ENCODE data around the gene MAT2B. TPM values are rescaled to one million over a fixed set of nuclear protein-coding genes. Genes with fewer than 3 reads are reported as not detected.

Gene MAT2B
- total RNA-seq, 1 experiment from 2014 or later = 66.2 TPM

DNA sequence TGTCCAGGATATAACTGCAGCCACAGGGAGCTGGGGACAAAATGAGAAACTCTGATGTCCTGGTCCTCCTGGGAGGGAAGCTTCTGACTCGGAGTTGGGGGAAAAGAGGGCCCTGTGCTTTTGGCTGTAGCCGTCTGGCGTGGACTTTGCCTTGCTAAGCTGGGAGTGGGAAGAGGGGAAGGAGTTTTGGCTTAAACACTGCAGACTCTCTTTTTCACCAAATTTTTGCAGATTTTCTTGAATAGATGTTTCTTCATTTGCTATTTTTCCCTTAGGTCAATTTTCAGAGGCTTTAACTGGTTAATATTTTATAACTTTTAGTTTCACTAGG is 15.7 kb upstream of the MAT2B start:
- intact Hi-C loops (cut with micrococcal nuclease; ENCODE audit: unreplicated experiment) = no loop called here
- Histone ChIP-seq H3K4me2 (no peak overlapping the region), H3K79me2 (ENCODE audit: low read depth) (no peaks in the 10 kb centered on the region), H3K9me3 (ENCODE audit: insufficient read depth, low read depth) (no peaks in the 10 kb centered on the region), H2AFZ (no peak overlapping the region), H3K27me3 (ENCODE audit: insufficient read depth, low read depth) (no peaks in the 10 kb centered on the region), H3K9me2 (ENCODE audit: insufficient read depth) (no peaks in the 10 kb centered on the region), H4K20me1 (ENCODE audit: insufficient read depth) (no peaks in the 10 kb centered on the region), H3K4me3 (no peak overlapping the region), H3K27ac (no peak overlapping the region), H3K4me1 (replicated peaks; ENCODE audit: insufficient read depth) (no peaks in the 10 kb centered on the region), H3K36me3 (ENCODE audit: low read depth) (peaks cover 15% of the 10 kb centered on the region; the same call in 1 of the 2 replicates), H3F3A (ENCODE audit: insufficient read depth, low read depth) (peaks cover 9% of the 10 kb centered on the region; the same call in 1 of the 2 replicates)
- CTCF ChIA-PET = no interaction called here
- no peak for DNase-seq
- BruUV-seq (replicated peaks) = no TSS peak
- TF ChIP-seq, protein P1, sequence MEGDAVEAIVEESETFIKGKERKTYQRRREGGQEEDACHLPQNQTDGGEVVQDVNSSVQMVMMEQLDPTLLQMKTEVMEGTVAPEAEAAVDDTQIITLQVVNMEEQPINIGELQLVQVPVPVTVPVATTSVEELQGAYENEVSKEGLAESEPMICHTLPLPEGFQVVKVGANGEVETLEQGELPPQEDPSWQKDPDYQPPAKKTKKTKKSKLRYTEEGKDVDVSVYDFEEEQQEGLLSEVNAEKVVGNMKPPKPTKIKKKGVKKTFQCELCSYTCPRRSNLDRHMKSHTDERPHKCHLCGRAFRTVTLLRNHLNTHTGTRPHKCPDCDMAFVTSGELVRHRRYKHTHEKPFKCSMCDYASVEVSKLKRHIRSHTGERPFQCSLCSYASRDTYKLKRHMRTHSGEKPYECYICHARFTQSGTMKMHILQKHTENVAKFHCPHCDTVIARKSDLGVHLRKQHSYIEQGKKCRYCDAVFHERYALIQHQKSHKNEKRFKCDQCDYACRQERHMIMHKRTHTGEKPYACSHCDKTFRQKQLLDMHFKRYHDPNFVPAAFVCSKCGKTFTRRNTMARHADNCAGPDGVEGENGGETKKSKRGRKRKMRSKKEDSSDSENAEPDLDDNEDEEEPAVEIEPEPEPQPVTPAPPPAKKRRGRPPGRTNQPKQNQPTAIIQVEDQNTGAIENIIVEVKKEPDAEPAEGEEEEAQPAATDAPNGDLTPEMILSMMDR (conservative IDR thresholded peaks at IDR 0.05) = no peak
- no peak for TF ChIP-seq EZH2 (IDR thresholded peaks at IDR 0.05; ENCODE audit: low read depth)
- POLR2A ChIA-PET (ENCODE audit: unreplicated experiment) = no interaction called here

DNA sequence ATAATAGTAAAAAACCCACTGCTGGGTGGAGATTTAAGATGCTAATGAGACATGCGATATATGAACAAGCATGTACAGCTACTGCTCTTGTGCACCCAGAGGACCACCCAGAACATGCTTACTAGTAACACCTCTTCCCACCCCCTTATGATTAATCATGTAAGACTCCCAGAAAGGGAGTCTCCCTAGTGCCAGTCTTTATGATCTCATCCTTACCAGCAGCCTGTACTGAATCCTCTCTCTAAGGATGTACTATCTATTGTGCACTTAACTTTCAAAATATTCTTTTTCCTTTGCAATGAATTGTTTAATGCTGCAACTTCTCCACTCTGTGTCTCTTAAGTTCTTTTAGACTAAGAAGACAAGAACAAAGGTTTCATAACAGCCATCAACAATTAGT is 9.1 kb upstream of the MAT2B start:
- ChIA-PET CTCF (no interaction called here), POLR2A (ENCODE audit: unreplicated experiment) (no interaction called here)
- Histone ChIP-seq H3K9me2 (ENCODE audit: insufficient read depth) (no peaks in the 10 kb centered on the region), H3K36me3 (ENCODE audit: low read depth) (peaks cover 7% of the 10 kb centered on the region; the same call in 1 of the 2 replicates), H3K79me2 (ENCODE audit: low read depth) (no peaks in the 10 kb centered on the region), H2AFZ (0 out of 2 replicates have a peak overlapping the region, but pooled peaks have one; percentile 12), H4K20me1 (ENCODE audit: insufficient read depth) (no peaks in the 10 kb centered on the region), H3K4me1 (replicated peaks; ENCODE audit: insufficient read depth) (no peaks in the 10 kb centered on the region), H3K9me3 (ENCODE audit: insufficient read depth, low read depth) (0 out of 2 replicates have a peak, but pooled peaks cover 3% of the 10 kb centered on the region), H3F3A (ENCODE audit: insufficient read depth, low read depth) (peaks cover 9% of the 10 kb centered on the region; the same call in 1 of the 2 replicates), H3K4me2 (no peak overlapping the region), H3K27ac (no peak overlapping the region), H3K27me3 (ENCODE audit: insufficient read depth, low read depth) (no peaks in the 10 kb centered on the region), H3K4me3 (no peak overlapping the region)
- TF ChIP-seq EZH2 (IDR thresholded peaks at IDR 0.05; ENCODE audit: low read depth) = no peak
- TF ChIP-seq, protein P1 (conservative IDR thresholded peaks at IDR 0.05) = no peak
- no peak for DNase-seq
- BruUV-seq (replicated peaks) = no TSS peak
- intact Hi-C loops (cut with micrococcal nuclease; ENCODE audit: unreplicated experiment) = no loop called here

DNA sequence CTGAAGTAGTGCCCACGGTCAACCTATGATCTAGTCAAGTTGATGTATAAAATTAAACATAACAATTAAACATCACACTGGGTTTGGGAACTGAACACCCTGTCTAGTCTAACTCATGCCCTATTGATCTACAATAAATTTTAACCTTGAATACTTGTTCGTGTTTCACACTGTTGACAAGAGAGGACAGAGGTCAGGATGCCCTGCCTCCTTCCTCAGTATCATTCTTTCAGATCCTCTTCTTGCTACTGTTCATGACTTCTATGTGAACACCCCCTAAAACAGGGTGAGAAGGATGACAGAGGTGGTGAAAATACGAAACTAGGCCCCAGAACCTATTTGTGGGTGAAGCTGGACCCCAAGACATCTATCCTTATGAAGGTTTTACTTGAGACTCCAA is 8.1 kb upstream of the MAT2B start:
- Histone ChIP-seq H3K4me3 (no peak overlapping the region), H3K27me3 (ENCODE audit: insufficient read depth, low read depth) (no peaks in the 10 kb centered on the region), H3K36me3 (ENCODE audit: low read depth) (no peaks in the 10 kb centered on the region), H2AFZ (no peak overlapping the region), H3K4me2 (no peak overlapping the region), H3F3A (ENCODE audit: insufficient read depth, low read depth) (peaks cover 9% of the 10 kb centered on the region; the same call in 1 of the 2 replicates), H3K9me3 (ENCODE audit: insufficient read depth, low read depth) (0 out of 2 replicates have a peak, but pooled peaks cover 3% of the 10 kb centered on the region), H3K79me2 (ENCODE audit: low read depth) (no peaks in the 10 kb centered on the region), H3K4me1 (replicated peaks; ENCODE audit: insufficient read depth) (peaks cover 2% of the 10 kb centered on the region), H3K9me2 (ENCODE audit: insufficient read depth) (no peaks in the 10 kb centered on the region), H3K27ac (no peak overlapping the region), H4K20me1 (ENCODE audit: insufficient read depth) (no peaks in the 10 kb centered on the region)
- no TSS peak for BruUV-seq (replicated peaks)
- intact Hi-C loops (cut with micrococcal nuclease; ENCODE audit: unreplicated experiment) = no loop called here
- TF ChIP-seq, protein P1 (conservative IDR thresholded peaks at IDR 0.05) = no peak
- TF ChIP-seq EZH2 (IDR thresholded peaks at IDR 0.05; ENCODE audit: low read depth) = no peak
- DNase-seq = no peak
- ChIA-PET POLR2A (ENCODE audit: unreplicated experiment) (no interaction called here), CTCF (no interaction called here)

Measured in PC-9 (cell line).